Sciatic nerve (tissue), 2 donors: Measurements from ENCODE around the gene CDC42BPA. TPM values are rescaled to one million over a fixed set of nuclear protein-coding genes. Genes with fewer than 3 reads are reported as not detected.

Source experiments
- ATAC-seq: fragments of 200-7000 bp; cut with Tn5 transposase; one replicate; pipeline ENCODE4 v1.9.1; 2020; ENCODE audit warnings: mild to moderate bottlenecking, moderate library complexity
- DNase-seq: peaks from one replicate; pipeline ENCODE4 v3.0.0-alpha.2; 2020; ENCODE audit warnings: low spot score
- intact Hi-C: fragments of 100-400 bp; cut with DNase I; formaldehyde crosslinking; loops from one replicate; pipeline ENCODE4 v1.14.2; 2022
- total RNA-seq: library from RNA; stranded (reverse); fragmentation: NEBNext Ultra II Directional; extraction: Animal tissue kit (Norgen Biotek cat#: 25700); gene quantifications from one replicate; pipeline ENCODE4 v1.2.1, GENCODE V29; 2021
- donor health status: DM: no; HTN: no; CAD: no.
- donor health status: DM: no; HTN: no; CAD: no.

CDC42BPA gene
- total RNA-seq, 1 donor from 2014 or later, result 66.8 TPM

DNA sequence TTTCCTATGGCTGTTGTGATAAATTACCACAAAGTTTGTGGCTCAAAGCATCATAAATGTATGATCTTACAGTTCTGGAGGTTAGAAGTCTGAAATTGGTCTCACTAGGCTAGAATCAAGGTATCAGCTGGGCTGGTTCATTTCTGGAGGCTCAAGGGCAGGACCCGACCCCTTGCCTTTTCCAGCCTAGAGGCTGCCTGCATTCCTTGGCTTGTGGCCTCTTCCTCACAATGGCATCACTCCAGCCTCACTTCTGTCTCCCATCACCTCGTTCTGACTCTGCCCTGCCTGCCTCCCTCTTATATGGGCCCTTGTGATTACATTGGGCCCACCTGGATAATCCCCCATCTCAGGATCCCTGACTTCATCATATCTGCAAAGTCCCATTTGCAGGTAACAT lies 370.2 kb downstream of the CDC42BPA start:
- DNase-seq (no peak), ATAC-seq (no peak)
- intact Hi-C loops, result no loop called here

DNA sequence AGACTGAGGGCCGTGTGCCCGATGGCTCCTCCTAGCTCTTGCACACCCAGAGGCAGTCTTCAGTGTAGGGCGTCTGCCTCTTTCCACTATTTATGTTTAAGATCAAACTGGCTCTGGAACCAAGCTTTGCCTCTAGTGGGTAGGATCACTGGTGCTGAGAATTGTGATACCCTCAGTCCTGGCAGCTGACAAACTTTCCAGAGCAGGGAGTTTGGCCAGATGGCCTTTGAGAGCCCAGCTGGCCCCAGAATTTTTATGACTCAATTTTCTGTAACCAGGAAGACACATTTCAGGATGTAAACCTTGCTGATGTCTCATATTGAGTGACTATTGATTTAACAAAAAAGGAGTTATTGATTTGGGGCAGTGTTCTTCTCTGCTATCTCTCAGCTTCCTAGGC lies 371.5 kb downstream of the CDC42BPA start:
- no peak for ATAC-seq
- intact Hi-C loops, result no loop called here
- no peak for DNase-seq

DNA sequence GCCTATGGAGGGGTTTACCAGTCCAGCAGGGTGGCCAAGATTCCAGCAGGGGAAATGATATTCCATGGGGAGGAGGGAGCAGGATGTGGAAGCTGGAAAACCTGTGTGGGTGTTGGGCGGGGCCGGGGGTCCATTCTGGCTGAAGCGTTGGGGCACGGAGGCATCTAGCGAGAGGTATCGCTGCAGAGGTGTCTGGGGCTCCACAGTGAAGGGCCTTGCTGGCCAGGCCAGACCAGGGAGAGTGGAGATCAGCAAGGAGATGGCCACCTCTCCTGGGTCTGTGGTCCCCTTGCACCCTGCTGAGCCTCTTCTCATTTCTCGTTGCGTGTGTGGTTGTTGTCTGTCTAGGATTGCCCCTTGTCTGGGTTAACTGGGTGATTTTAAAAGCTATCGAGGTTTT lies 372.0 kb downstream of the CDC42BPA start:
- intact Hi-C loops, result no loop called here
- ATAC-seq, result no peak
- DNase-seq, result no peak

DNA sequence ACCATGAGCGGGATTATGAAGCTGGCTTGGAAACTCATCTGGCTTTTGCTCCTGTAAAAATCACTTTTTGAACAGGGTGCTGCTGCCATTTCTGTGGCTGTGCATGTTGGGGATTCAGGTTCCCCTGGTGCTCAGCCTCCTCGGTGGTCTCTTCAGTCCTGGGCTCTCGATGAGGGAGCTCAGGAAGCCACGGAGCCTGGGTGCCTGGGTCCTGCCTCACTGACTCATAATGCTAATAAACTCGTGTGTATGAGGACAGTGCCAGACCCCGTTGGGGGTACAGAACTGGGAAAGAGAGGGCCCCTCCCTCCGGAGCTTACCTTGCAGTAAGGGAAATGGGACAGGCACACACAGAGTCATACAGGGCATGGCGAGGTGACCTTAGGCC lies 372.4 kb downstream of the CDC42BPA start:
- intact Hi-C loops, result no loop called here
- DNase-seq (no peak), ATAC-seq (no peak)

DNA sequence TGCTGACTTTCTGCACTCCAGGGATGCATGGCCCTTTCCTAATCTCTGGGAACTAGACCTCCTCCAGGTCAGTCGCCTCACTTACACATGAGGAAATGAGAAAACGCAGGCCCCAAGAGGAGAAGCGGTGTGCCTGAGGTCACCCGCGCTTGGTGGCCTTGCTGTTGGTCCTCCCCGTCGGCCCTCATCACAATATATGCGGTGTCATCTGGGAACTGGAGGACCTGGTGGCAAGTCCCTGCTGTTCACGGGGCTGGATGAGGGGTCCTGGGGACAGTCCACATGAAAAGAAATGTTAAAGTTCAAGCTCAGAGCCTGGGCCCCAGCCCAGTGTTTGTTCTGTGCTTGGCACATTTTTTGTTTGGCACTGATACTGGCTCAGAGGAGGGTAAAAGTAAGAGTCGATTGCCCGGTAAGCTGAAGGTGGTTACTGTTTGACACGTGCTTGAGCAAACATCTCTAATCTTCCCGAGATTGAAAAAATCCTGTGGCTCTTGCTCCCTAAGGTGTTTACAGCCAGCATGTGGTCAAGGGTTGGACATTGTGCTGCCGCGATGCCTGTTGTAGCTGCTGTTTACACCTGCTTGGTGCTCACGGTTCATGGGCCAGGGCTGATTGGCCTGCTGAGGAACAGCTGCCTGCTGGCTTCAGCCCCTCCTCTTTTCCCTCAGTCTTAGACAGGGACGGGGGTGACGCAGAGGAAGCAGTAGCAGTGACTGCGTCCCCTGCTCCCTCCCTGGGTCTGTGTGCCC lies 373.0 kb downstream of the CDC42BPA start:
- DNase-seq (no peak), ATAC-seq (no peak)
- intact Hi-C loops, result no loop called here

DNA sequence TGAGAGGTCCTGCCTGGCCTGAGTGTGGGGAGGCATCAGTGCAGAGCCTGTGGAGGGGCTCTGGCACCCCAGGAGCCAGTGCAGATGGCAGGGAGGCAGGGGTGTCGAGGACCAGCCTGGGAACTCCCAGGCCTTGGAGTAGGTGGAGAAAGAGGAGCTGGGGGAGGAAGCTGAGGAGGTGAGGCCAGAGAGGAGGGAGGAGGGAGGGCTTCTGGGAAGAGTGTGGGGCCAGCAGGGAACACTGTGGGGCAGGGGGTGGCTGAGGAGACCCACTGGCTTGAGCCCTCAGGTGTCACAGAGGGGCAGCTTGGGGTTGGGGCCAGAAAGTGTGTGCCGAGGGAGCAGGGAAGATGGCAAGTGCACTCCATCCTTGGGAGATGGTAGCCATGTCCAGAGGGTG lies 374.4 kb downstream of the CDC42BPA start:
- no peak for ATAC-seq
- no peak for DNase-seq
- intact Hi-C loops, result no loop called here

DNA sequence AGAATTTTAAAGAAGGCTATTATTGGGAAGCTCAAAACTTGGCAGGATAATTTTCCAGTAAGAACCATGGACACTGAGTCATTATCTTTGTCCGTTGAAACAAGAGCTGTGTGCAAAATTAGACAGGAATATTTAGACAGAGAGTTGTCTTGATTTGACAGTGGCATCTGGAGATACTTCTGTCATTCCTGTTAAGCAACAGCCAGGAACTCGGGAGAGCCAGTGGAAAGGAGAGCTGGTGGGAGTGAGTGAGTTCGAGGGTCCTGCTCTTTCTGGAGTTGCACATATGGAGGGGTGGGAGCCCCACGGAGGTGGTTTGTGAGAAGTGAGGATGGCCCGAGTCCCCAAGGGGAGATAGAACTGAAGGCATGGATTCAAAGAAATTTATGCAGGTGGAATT lies 375.1 kb downstream of the CDC42BPA start:
- intact Hi-C loops, result no loop called here
- no peak for DNase-seq
- ATAC-seq, result no peak

DNA sequence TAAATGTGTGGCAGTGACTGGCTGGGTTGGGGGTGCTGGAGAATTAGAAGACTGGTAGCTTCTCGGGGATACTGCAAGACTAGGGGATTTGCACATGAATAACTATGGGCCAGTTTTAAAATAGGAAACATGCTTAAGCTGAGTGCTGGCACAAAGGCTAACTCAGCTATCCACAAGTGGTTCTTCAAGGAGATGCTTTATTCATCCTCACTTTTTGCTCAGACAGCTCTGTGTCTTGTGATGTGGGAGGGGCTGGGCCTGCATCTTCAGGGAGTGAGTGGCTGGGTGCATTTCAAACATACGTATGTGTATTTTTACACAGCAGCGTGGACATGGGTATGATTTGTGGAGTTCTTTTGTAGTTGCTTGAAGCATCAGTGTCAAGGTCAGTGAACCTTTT lies 375.9 kb downstream of the CDC42BPA start:
- intact Hi-C loops, result no loop called here
- ATAC-seq, result no peak
- DNase-seq, result no peak

DNA sequence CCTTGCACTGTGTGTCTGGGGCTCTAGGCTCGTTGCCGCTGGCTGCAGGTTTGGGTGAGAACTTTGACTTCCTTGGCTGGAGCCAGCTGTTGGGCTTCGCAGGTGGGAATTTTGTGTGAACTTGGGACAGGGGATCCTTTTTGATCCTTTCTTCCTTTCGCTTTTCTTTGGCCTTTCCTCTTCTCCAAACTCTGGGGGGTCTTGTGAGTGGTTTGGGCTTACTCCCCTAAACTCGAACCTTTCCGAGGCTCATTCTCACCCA lies 377.6 kb downstream of the CDC42BPA start:
- DNase-seq (no peak), ATAC-seq (no peak)
- intact Hi-C loops, result no loop called here

DNA sequence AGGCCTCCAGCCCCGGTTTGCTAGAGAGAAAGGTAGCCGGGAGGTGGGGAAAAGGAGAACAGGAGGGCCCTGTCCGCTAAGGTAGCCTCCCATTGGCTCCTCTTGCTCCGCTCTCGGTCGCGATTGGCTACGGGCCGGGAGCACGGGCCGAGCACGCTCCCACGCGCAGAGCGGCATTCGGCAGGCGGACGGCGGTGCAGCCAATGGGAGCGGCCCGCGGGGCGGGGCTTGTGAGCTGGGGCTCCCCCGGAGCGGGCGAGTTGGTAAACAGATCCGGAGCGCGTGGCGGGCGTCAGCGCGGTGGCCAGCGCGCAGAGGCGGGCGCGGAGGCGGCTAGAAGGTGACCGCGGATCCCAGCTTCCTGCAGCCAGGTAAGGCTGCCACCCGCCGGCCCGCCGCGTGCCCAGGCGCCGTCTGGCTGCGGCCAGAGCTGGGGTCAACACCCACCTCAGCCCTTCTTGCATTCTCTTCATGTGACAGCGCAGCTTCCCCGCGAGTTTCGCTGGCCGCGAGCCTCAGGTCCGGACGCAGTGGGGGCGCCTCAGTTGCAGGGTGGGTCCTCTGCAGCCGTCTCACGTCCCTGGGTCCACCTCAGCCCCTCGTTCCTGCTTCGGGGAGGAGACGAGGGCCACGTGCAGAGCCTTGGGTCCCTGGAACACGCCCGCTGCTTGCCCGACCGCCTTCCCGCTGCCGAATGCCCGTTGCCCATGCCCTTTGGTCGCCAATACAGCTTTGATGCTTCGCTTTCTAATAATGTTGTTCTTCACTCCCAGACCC lies 378.1 kb downstream of the CDC42BPA start, which contains the start of gene COQ8A:
TSS of gene COQ8A (plus strand) at position 266 of the 777 bp plus-strand sequence. CDS start 21,092 bp downstream, outside the sequence.
- ATAC-seq (peak; percentile 99), DNase-seq (peak; percentile 99)
- intact Hi-C loops, result no loop called here

Other genes starting within 250 kb of the CDC42BPA start
- gene ZNF678, start 245.1 kb upstream of the CDC42BPA start, total RNA-seq, result 9.7 TPM